NB4 (cell line): ENCODE measurements around the gene DIDO1.

Source experiments
- DNase-seq: peaks from one replicate; pipeline ENCODE4 v3.0.0; 2010; ENCODE audit warnings: low read depth
- H3K4me3 ChIP-seq: one replicate; pipeline ENCODE4 v1.5.1; 2011; ENCODE audit warnings: mild to moderate bottlenecking, low read depth, low read length, moderate library complexity
- CTCF ChIP-seq: IDR thresholded peaks from one replicate; pipeline ENCODE4 v1.5.1; 2012; ENCODE audit warnings: low read depth, low read length
- MAX ChIP-seq: IDR thresholded peaks from 2 replicates; pipeline ENCODE4 v1.6.1; 2011; ENCODE audit warnings: low read depth, low read length
- MYC ChIP-seq: IDR thresholded peaks from 2 replicates; pipeline ENCODE4 v1.6.1; 2011; ENCODE audit warnings: low read depth, low read length
- POLR2A ChIP-seq: IDR thresholded peaks from 2 replicates; pipeline ENCODE4 v1.6.1; 2011; ENCODE audit warnings: mild to moderate bottlenecking; ENCODE audit not compliant: insufficient read length; ENCODE audit errors: extremely low read depth

DIDO1 gene

GRCh38 chr20:62945771-62946339, 19.6 kb upstream of the DIDO1 start:
- TF ChIP-seq CTCF: no peak
- TF ChIP-seq MYC: no peak
- no peak for TF ChIP-seq MAX
- no peak for TF ChIP-seq POLR2A
- DNase-seq: no peak
- no peak overlapping the region for H3K4me3 ChIP-seq

GRCh38 chr20:62944746-62945145, 18.4 kb upstream of the DIDO1 start:
- TF ChIP-seq POLR2A (no peak), MAX (no peak), CTCF (no peak), MYC (no peak)
- no peak for DNase-seq
- no peak overlapping the region for H3K4me3 ChIP-seq

- no peak overlapping the region for H3K4me3 ChIP-seq
- TF ChIP-seq MYC (no peak), CTCF (no peak), POLR2A (no peak), MAX (no peak)
- no peak for DNase-seq
Observed at GRCh38 chr20:62944184-62944583, 17.9 kb upstream of the DIDO1 start.

- TF ChIP-seq MAX (no peak), MYC (no peak), POLR2A (no peak), CTCF (no peak)
- no peak overlapping the region for H3K4me3 ChIP-seq
- no peak for DNase-seq
Observed at GRCh38 chr20:62943396-62943795, 17.1 kb upstream of the DIDO1 start.

GRCh38 chr20:62942456-62942855, 16.2 kb upstream of the DIDO1 start:
- H3K4me3 ChIP-seq: no peak overlapping the region
- DNase-seq: no peak
- TF ChIP-seq MAX (no peak), POLR2A (no peak), CTCF (no peak), MYC (no peak)
